Right atrium auricular region (tissue), 2 donors: ENCODE data around the gene PIGZ. TPM values are rescaled to one million over a fixed set of nuclear protein-coding genes. Genes with fewer than 3 reads are reported as not detected.
"Not testable (repeated sequence)": the region's sequence is repeated elsewhere in the genome, so short reads cannot be mapped to it uniquely, and the experiment has no call there.

Source experiments
- DNase-seq: peaks from one replicate; pipeline ENCODE4 v3.0.0-alpha.2; 2019; ENCODE audit warnings: low spot score
- H3K27ac ChIP-seq, 2 donors: fragments of 200-600 bp; sonication (generic); 1 replicate in 1 of 2; 2 replicates in 1 of 2; pipeline ENCODE4 v1.5.1; 2016 to 2019
- H3K27me3 ChIP-seq, 2 donors: fragments of 200-600 bp; sonication (generic); one replicate each; pipeline versions ENCODE4 v1.5.1 to v1.6.0; 2017 to 2019
- H3K36me3 ChIP-seq: fragments of 200-600 bp; sonication (generic); one replicate; pipeline ENCODE4 v1.5.1; 2016
- H3K4me1 ChIP-seq, 2 donors: fragments of 200-600 bp; sonication (generic); one replicate each; pipeline versions ENCODE4 v1.5.1 to v1.6.0; 2017 to 2019
- H3K4me3 ChIP-seq, 2 donors: fragments of 200-600 bp; sonication (generic); 1 replicate in 1 of 2; 2 replicates in 1 of 2; pipeline ENCODE4 v1.5.1; 2017 to 2019; ENCODE audit warnings: mild to moderate bottlenecking in 1 of 2, moderate library complexity in 1 of 2
- H3K9me3 ChIP-seq, 2 donors: fragments of 200-600 bp; sonication (generic); one replicate each; pipeline ENCODE4 v1.5.1; 2019
- total RNA-seq, 2 donors: library from RNA; depleted of rRNA; stranded (reverse); fragments of >200 nt; gene quantifications; one replicate each; pipeline ENCODE4 v1.1.0, GENCODE V29; 2016
- TF ChIP-seq, protein P1 (sequence below), 2 donors: fragments of 200-600 bp; sonication (generic); IDR thresholded peaks; one replicate each; pipeline ENCODE4 v1.5.1; 2019; ENCODE audit warnings: antibody characterized with exemption in 2 of 2

Gene PIGZ
- total RNA-seq, 2 donors from 2014 or later: 5.4 to 7.0 TPM

GRCh38 chr3:196947136-196947859 lies 21.3 kb downstream of the PIGZ start:
- Histone ChIP-seq H3K27ac (no peak overlapping the region), H3K4me1 (peaks cover 0 to 15% of the 10 kb centered on the region in 2 donors), H3K27me3 (no peaks in the 10 kb centered on the region), H3K4me3 (no peak overlapping the region), H3K36me3 (no peaks in the 10 kb centered on the region), H3K9me3 (no peaks in the 10 kb centered on the region)
- no peak for DNase-seq
- TF ChIP-seq, protein P1, sequence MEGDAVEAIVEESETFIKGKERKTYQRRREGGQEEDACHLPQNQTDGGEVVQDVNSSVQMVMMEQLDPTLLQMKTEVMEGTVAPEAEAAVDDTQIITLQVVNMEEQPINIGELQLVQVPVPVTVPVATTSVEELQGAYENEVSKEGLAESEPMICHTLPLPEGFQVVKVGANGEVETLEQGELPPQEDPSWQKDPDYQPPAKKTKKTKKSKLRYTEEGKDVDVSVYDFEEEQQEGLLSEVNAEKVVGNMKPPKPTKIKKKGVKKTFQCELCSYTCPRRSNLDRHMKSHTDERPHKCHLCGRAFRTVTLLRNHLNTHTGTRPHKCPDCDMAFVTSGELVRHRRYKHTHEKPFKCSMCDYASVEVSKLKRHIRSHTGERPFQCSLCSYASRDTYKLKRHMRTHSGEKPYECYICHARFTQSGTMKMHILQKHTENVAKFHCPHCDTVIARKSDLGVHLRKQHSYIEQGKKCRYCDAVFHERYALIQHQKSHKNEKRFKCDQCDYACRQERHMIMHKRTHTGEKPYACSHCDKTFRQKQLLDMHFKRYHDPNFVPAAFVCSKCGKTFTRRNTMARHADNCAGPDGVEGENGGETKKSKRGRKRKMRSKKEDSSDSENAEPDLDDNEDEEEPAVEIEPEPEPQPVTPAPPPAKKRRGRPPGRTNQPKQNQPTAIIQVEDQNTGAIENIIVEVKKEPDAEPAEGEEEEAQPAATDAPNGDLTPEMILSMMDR (IDR thresholded peaks at IDR 0.05): no peak

- H3K27me3 ChIP-seq, H3K36me3 ChIP-seq, DNase-seq, H3K4me3 ChIP-seq, H3K9me3 ChIP-seq, H3K27ac ChIP-seq: not testable (repeated sequence)
- peaks cover 0 to 30% of the 10 kb centered on the region in 2 donors for H3K4me1 ChIP-seq
Observed at GRCh38 chr3:196944037-196944790, 24.4 kb downstream of the PIGZ start.

DNA sequence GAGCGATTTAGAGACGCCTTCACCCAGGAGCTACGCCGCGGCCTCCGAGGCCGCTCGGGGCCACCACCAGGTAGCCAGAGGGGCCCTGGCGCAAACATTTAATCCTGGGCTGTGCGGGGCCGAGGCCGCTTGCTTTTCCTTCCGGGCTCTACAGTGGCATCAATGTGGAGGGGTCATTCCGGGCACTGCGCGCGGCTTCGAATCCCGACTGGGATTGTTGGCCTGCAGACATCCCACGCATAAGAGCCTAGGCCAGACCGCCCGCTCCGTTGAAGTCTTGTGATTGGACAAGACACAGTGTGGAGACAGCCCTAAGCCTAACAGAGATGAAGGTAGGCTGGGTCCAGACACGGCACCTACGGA lies 25.7 kb downstream of the PIGZ start:
- H3K27ac ChIP-seq: peak overlapping the region; percentile 88 to 94
- no peak for DNase-seq

GRCh38 chr3:196942226-196942914 lies 26.3 kb downstream of the PIGZ start, which contains the start of gene NCBP2:
TSS of gene NCBP2 (minus strand) at chr3:196942528. CDS start at chr3:196942503, 25 bp downstream.
- H3K9me3 ChIP-seq: no peaks in the 10 kb centered on the region
- H3K4me1 ChIP-seq: peaks cover 0 to 30% of the 10 kb centered on the region in 2 donors
- H3K27me3 ChIP-seq: no peaks in the 10 kb centered on the region
- H3K36me3 ChIP-seq: peaks cover 20% of the 10 kb centered on the region
- peak; percentile 99 for DNase-seq
- H3K4me3 ChIP-seq: peak within 1 kb of the TSS; percentile 96 to 100
- H3K27ac ChIP-seq: peak within 1 kb of the TSS; percentile 88 to 94
- TF ChIP-seq, protein P1 (IDR thresholded peaks at IDR 0.05): peak; percentile 22 to 70

More for the DNA sequence above, 25.7 kb downstream of the PIGZ start:
- no peaks in the 10 kb centered on the region for H3K27me3 ChIP-seq
- TF ChIP-seq, protein P1 (IDR thresholded peaks at IDR 0.05): no peak
- peaks cover 0 to 30% of the 10 kb centered on the region in 2 donors for H3K4me1 ChIP-seq
- no peaks in the 10 kb centered on the region for H3K9me3 ChIP-seq
- peak overlapping the region; percentile 96 to 100 for H3K4me3 ChIP-seq
- peaks cover 15% of the 10 kb centered on the region for H3K36me3 ChIP-seq

DNA sequence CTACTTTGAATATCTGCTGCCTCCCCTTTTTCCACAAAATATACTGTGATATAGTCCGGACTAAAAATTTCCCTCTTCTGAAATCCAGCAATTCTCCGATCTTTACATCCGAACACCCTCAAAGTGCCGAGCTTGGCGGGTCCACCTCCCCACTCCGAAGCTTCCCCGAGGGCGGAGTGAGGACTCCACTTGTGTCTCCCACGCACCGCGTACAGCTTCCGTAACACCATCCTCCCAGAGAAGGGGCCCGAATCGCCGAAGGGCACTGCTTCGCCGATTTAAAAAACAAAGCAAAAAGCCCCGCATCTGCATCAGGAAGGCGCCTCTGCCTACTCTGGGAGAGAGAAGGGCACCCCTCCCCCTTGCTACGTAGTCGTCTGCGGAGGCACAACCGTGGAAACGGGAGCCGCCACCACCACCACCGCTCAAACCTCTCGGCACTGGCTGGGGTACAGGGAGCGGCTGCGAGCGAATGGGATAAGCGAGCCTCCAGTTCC lies 26.9 kb downstream of the PIGZ start:
- peak overlapping the region; percentile 88 to 94 for H3K27ac ChIP-seq
- peaks cover 26% of the 10 kb centered on the region for H3K36me3 ChIP-seq
- no peak for DNase-seq
- TF ChIP-seq, protein P1 (IDR thresholded peaks at IDR 0.05): no peak
- no peaks in the 10 kb centered on the region for H3K27me3 ChIP-seq
- H3K9me3 ChIP-seq: no peaks in the 10 kb centered on the region
- H3K4me3 ChIP-seq: peak overlapping the region; percentile 96 to 100
- H3K4me1 ChIP-seq: peaks cover 0 to 30% of the 10 kb centered on the region in 2 donors
